ENCODE data around the gene MLLT10. TPM values are rescaled to one million over a fixed set of nuclear protein-coding genes. Genes with fewer than 3 reads are reported as not detected.
A peak's percentile ranks its signal among the peaks of the same experiment; 100 is the strongest.

The MLLT10 gene
- total RNA-seq, 1 experiment from 2014 or later: 60.1 TPM

DNA sequence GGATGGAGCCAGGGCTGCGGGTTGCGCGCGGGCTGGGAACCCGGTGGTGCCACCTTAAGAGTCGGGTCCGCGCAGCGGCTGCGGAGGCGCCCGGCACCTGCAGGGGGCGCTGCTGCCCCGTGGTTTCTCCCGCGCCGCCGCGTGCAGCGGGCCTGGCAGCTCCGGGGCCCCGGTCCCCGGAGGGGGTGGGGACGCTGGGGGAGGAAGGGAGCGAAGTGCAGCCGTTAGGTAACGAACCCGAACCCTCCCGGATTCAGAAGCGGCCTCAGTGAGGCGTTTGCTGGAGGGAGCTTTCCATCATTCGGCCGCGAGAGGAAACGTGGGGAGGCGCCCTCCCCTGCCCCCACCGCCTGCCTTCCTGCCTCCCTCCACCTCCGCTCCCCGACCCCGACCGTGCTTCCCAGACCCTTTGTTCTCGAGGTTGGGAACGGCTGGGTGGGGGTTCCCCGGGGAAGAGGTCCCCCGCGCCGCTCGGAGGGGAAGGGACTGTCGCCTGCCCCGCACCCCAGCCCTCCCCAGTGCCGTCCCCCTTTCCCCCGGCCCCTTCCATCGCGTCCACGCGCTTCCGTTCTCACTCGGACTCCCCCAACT, 38.2 kb upstream of the MLLT10 start (continued):
- TF ChIP-seq KAT7 (CRISPR knock-in tag; IDR thresholded peaks at IDR 0.05; ENCODE audit: borderline replicate concordance) (peak; percentile 18; the same call in 1 of the 2 replicates), ZBTB21 (CRISPR knock-in tag; IDR thresholded peaks at IDR 0.05; ENCODE audit: borderline replicate concordance) (peak; percentile 82), ESRRA (CRISPR knock-in tag; IDR thresholded peaks at IDR 0.05; ENCODE audit: borderline replicate concordance) (0 out of 2 replicates have a peak, but pooled peaks have one; percentile 56), E2F4 (CRISPR knock-in tag; IDR thresholded peaks at IDR 0.05; ENCODE audit: borderline replicate concordance, low read depth) (0 out of 2 replicates have a peak, but pooled peaks have one; percentile 66), NFYB (CRISPR knock-in tag; conservative IDR thresholded peaks at IDR 0.05; ENCODE audit: low read depth) (no peak), JAZF1 (CRISPR knock-in tag; IDR thresholded peaks at IDR 0.05) (no peak), TEAD4 (CRISPR knock-in tag; IDR thresholded peaks at IDR 0.05) (no peak; the same call in 1 of the 2 replicates), SOX15 (CRISPR knock-in tag; IDR thresholded peaks at IDR 0.05) (no peak), ZNF423 (CRISPR knock-in tag; IDR thresholded peaks at IDR 0.05) (peak; percentile 36; the same call in 1 of the 2 replicates), ZSCAN18 (CRISPR knock-in tag; IDR thresholded peaks at IDR 0.05) (no peak), PRDM15 (CRISPR knock-in tag; IDR thresholded peaks at IDR 0.05) (0 out of 2 replicates have a peak, but pooled peaks have one; percentile 40), ZNF263 (CRISPR knock-in tag; IDR thresholded peaks at IDR 0.05; ENCODE audit: low read depth) (0 out of 2 replicates have a peak, but pooled peaks have one; percentile 13), ZNF416 (CRISPR knock-in tag; IDR thresholded peaks at IDR 0.05) (no peak), NR1H2 (CRISPR knock-in tag; IDR thresholded peaks at IDR 0.05) (no peak), NR3C1 (CRISPR knock-in tag; conservative IDR thresholded peaks at IDR 0.05; ENCODE audit: low read depth) (0 out of 2 replicates have a peak, but pooled peaks have one; percentile 36), USF2 (CRISPR knock-in tag; IDR thresholded peaks at IDR 0.05) (no peak), TCF7 (CRISPR knock-in tag; IDR thresholded peaks at IDR 0.05; ENCODE audit: low read depth) (peak; percentile 63; the same call in 1 of the 2 replicates), FOXP1 (CRISPR knock-in tag; IDR thresholded peaks at IDR 0.05; ENCODE audit: borderline replicate concordance) (peak; percentile 76), NFE2L1 (CRISPR knock-in tag; IDR thresholded peaks at IDR 0.05) (0 out of 2 replicates have a peak, but pooled peaks have one; percentile 43), ZNF317 (CRISPR knock-in tag; IDR thresholded peaks at IDR 0.05; ENCODE audit: borderline replicate concordance, low read depth) (no peak)
- TF ChIP-seq, protein P1, sequence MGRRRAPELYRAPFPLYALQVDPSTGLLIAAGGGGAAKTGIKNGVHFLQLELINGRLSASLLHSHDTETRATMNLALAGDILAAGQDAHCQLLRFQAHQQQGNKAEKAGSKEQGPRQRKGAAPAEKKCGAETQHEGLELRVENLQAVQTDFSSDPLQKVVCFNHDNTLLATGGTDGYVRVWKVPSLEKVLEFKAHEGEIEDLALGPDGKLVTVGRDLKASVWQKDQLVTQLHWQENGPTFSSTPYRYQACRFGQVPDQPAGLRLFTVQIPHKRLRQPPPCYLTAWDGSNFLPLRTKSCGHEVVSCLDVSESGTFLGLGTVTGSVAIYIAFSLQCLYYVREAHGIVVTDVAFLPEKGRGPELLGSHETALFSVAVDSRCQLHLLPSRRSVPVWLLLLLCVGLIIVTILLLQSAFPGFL (CRISPR knock-in tag; IDR thresholded peaks at IDR 0.05; ENCODE audit: borderline replicate concordance): 0 out of 2 replicates have a peak, but pooled peaks have one; percentile 53
- TF ChIP-seq, protein P2, sequence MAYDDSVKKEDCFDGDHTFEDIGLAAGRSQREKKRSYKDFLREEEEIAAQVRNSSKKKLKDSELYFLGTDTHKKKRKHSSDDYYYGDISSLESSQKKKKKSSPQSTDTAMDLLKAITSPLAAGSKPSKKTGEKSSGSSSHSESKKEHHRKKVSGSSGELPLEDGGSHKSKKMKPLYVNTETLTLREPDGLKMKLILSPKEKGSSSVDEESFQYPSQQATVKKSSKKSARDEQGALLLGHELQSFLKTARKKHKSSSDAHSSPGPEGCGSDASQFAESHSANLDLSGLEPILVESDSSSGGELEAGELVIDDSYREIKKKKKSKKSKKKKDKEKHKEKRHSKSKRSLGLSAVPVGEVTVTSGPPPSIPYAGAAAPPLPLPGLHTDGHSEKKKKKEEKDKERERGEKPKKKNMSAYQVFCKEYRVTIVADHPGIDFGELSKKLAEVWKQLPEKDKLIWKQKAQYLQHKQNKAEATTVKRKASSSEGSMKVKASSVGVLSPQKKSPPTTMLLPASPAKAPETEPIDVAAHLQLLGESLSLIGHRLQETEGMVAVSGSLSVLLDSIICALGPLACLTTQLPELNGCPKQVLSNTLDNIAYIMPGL (CRISPR knock-in tag; IDR thresholded peaks at IDR 0.05): peak; percentile 89
- TF ChIP-seq, protein P3, sequence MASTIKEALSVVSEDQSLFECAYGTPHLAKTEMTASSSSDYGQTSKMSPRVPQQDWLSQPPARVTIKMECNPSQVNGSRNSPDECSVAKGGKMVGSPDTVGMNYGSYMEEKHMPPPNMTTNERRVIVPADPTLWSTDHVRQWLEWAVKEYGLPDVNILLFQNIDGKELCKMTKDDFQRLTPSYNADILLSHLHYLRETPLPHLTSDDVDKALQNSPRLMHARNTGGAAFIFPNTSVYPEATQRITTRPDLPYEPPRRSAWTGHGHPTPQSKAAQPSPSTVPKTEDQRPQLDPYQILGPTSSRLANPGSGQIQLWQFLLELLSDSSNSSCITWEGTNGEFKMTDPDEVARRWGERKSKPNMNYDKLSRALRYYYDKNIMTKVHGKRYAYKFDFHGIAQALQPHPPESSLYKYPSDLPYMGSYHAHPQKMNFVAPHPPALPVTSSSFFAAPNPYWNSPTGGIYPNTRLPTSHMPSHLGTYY (CRISPR knock-in tag; IDR thresholded peaks at IDR 0.05): no peak
- TF ChIP-seq, protein P4, sequence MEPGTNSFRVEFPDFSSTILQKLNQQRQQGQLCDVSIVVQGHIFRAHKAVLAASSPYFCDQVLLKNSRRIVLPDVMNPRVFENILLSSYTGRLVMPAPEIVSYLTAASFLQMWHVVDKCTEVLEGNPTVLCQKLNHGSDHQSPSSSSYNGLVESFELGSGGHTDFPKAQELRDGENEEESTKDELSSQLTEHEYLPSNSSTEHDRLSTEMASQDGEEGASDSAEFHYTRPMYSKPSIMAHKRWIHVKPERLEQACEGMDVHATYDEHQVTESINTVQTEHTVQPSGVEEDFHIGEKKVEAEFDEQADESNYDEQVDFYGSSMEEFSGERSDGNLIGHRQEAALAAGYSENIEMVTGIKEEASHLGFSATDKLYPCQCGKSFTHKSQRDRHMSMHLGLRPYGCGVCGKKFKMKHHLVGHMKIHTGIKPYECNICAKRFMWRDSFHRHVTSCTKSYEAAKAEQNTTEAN (CRISPR knock-in tag; IDR thresholded peaks at IDR 0.05): peak; percentile 71; the same call in 1 of the 2 replicates
- TF ChIP-seq, protein P5, sequence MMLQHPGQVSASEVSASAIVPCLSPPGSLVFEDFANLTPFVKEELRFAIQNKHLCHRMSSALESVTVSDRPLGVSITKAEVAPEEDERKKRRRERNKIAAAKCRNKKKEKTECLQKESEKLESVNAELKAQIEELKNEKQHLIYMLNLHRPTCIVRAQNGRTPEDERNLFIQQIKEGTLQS (CRISPR knock-in tag; conservative IDR thresholded peaks at IDR 0.05): no peak

All from WTC11 (cell line).